Natural killer cell treated with Interleukin-12 subunit alpha and Interleukin-12 subunit beta and Interleukin-15 and Interleukin-18, amount 100 ng/mL, for 72 hours (primary cell): Measurements from ENCODE around the gene AGGF1. TPM values are rescaled to one million over a fixed set of nuclear protein-coding genes. Genes with fewer than 3 reads are reported as not detected.
"Not testable (repeated sequence)": the region's sequence is repeated elsewhere in the genome, so short reads cannot be mapped to it uniquely, and the experiment has no call there.

Experiments
- ATAC-seq, 2 donors: fragments of 150-1000 bp; cut with Tn5 transposase in 1 of 2; sonication (Bioruptor Pico), chemical (Tn5 transposase) in 1 of 2; 2 replicates each; pipeline ENCODE4 v1.10.0; 2021
- DNase-seq: peaks from one replicate; pipeline ENCODE4 v3.0.0; 2022; ENCODE audit warnings: low spot score
- H3K27ac Mint-ChIP-seq, 2 donors: 1 replicate in 1 of 2; 2 replicates in 1 of 2; pipeline ENCODE4 v1.8.0; 2022; ENCODE audit warnings: mixed read lengths in 2 of 2, mild to moderate bottlenecking in 1 of 2, moderate library complexity in 1 of 2
- H3K27me3 Mint-ChIP-seq, 2 donors: 1 replicate in 1 of 2; 2 replicates in 1 of 2; pipeline ENCODE4 v1.8.0; 2022; ENCODE audit warnings: mixed read lengths in 2 of 2
- H3K36me3 Mint-ChIP-seq: one replicate; pipeline ENCODE4 v1.8.0; 2022; ENCODE audit warnings: mixed read lengths
- H3K4me1 Mint-ChIP-seq, 2 donors: 1 replicate in 1 of 2; 2 replicates in 1 of 2; pipeline ENCODE4 v1.8.0; 2022; ENCODE audit warnings: low read depth in 2 of 2, mixed read lengths in 2 of 2, mild to moderate bottlenecking in 1 of 2
- H3K4me3 Mint-ChIP-seq: one replicate; pipeline ENCODE4 v1.8.0; 2022; ENCODE audit warnings: mixed read lengths
- H3K9me3 Mint-ChIP-seq: 2 replicates; pipeline ENCODE4 v1.8.0; 2022; ENCODE audit warnings: mixed read lengths
- total RNA-seq, 2 donors: library from RNA; stranded (reverse); gene quantifications; one replicate each; pipeline ENCODE4 v1.2.3, GENCODE V29; 2022

Gene AGGF1
- total RNA-seq: 10 to 100 TPM; 23.7 to 33.3 TPM

GRCh38 chr5:77030097-77031071 lies at the start of gene AGGF1:
AGGF1 (plus strand) TSS chr5:77030404; CDS start chr5:77030767, 363 bp downstream.
- Mint-ChIP-seq H3K27ac (peak within 1 kb of the TSS; percentile 71 to 77), H3K4me1 (peaks cover 23% of the 10 kb centered on the region in 2 donors), H3K36me3 (peaks cover 23% of the 10 kb centered on the region), H3K9me3 (peaks cover 6% of the 10 kb centered on the region), H3K27me3 (peaks cover 11 to 14% of the 10 kb centered on the region in 2 donors), H3K4me3 (peak within 1 kb of the TSS; percentile 92)
- DNase-seq (peak; percentile 93), ATAC-seq (peak; percentile 99)

GRCh38 chr5:76980518-76981144 lies 49.6 kb upstream of the AGGF1 start:
- no peaks in the 10 kb centered on the region for H3K36me3 Mint-ChIP-seq
- peaks cover 2 to 9% of the 10 kb centered on the region in 2 donors for H3K27me3 Mint-ChIP-seq
- no peak overlapping the region for H3K27ac Mint-ChIP-seq
- DNase-seq (no peak), ATAC-seq (no peak)
- no peak overlapping the region for H3K4me3 Mint-ChIP-seq
- no peaks in the 10 kb centered on the region for H3K4me1 Mint-ChIP-seq
- H3K9me3 Mint-ChIP-seq: no peaks in the 10 kb centered on the region

GRCh38 chr5:76982450-76982849 lies 47.8 kb upstream of the AGGF1 start:
- Mint-ChIP-seq H3K4me3 (no peak overlapping the region), H3K27me3 (peaks cover 2 to 9% of the 10 kb centered on the region in 2 donors), H3K4me1 (no peaks in the 10 kb centered on the region), H3K9me3 (no peaks in the 10 kb centered on the region), H3K36me3 (no peaks in the 10 kb centered on the region), H3K27ac (no peak overlapping the region)
- ATAC-seq (no peak), DNase-seq (no peak)

GRCh38 chr5:76983468-76983867 lies 46.7 kb upstream of the AGGF1 start:
- Mint-ChIP-seq H3K4me3 (no peak overlapping the region), H3K27ac (no peak overlapping the region), H3K36me3 (no peaks in the 10 kb centered on the region), H3K27me3 (peaks cover 2 to 9% of the 10 kb centered on the region in 2 donors), H3K9me3 (no peaks in the 10 kb centered on the region), H3K4me1 (no peaks in the 10 kb centered on the region)
- ATAC-seq (no peak), DNase-seq (no peak)

GRCh38 chr5:76986825-76987526 lies 43.2 kb upstream of the AGGF1 start:
- no peak for DNase-seq
- no peak for ATAC-seq
- H3K4me3 Mint-ChIP-seq: no peak overlapping the region
- H3K27ac Mint-ChIP-seq: no peak overlapping the region
- H3K9me3 Mint-ChIP-seq: no peaks in the 10 kb centered on the region
- no peaks in the 10 kb centered on the region for H3K4me1 Mint-ChIP-seq
- H3K27me3 Mint-ChIP-seq: peaks cover 1 to 2% of the 10 kb centered on the region in 2 donors
- no peaks in the 10 kb centered on the region for H3K36me3 Mint-ChIP-seq

GRCh38 chr5:76990899-76991459 lies 39.2 kb upstream of the AGGF1 start:
- no peaks in the 10 kb centered on the region for H3K4me1 Mint-ChIP-seq
- H3K9me3 Mint-ChIP-seq: no peaks in the 10 kb centered on the region
- no peak overlapping the region for H3K27ac Mint-ChIP-seq
- H3K36me3 Mint-ChIP-seq: no peaks in the 10 kb centered on the region
- H3K4me3 Mint-ChIP-seq: no peak overlapping the region
- ATAC-seq: no peak
- peaks cover 2 to 9% of the 10 kb centered on the region in 2 donors for H3K27me3 Mint-ChIP-seq
- DNase-seq: no peak

- not testable (repeated sequence) for ATAC-seq, H3K36me3 Mint-ChIP-seq, H3K4me3 Mint-ChIP-seq, H3K4me1 Mint-ChIP-seq, H3K27ac Mint-ChIP-seq, H3K9me3 Mint-ChIP-seq, DNase-seq
- peaks cover 5 to 25% of the 10 kb centered on the region in 2 donors for H3K27me3 Mint-ChIP-seq
Observed at GRCh38 chr5:76993436-76993835, 36.8 kb upstream of the AGGF1 start.

GRCh38 chr5:76994337-76994736 lies 35.9 kb upstream of the AGGF1 start:
- DNase-seq (no peak), ATAC-seq (no peak)
- no peaks in the 10 kb centered on the region for H3K9me3 Mint-ChIP-seq
- H3K4me1 Mint-ChIP-seq: no peaks in the 10 kb centered on the region
- H3K27me3 Mint-ChIP-seq: peaks cover 5 to 31% of the 10 kb centered on the region in 2 donors
- no peak overlapping the region for H3K27ac Mint-ChIP-seq
- no peak overlapping the region for H3K4me3 Mint-ChIP-seq
- H3K36me3 Mint-ChIP-seq: no peaks in the 10 kb centered on the region

GRCh38 chr5:76998251-76998650 lies 32.0 kb upstream of the AGGF1 start:
- DNase-seq, H3K4me1 Mint-ChIP-seq, H3K9me3 Mint-ChIP-seq, ATAC-seq, H3K36me3 Mint-ChIP-seq, H3K4me3 Mint-ChIP-seq, H3K27ac Mint-ChIP-seq: not testable (repeated sequence)
- H3K27me3 Mint-ChIP-seq: peaks cover 11 to 33% of the 10 kb centered on the region in 2 donors

- Mint-ChIP-seq H3K4me1 (no peaks in the 10 kb centered on the region), H3K27me3 (peaks cover 11 to 42% of the 10 kb centered on the region in 2 donors), H3K4me3 (no peak overlapping the region), H3K9me3 (no peaks in the 10 kb centered on the region), H3K36me3 (no peaks in the 10 kb centered on the region), H3K27ac (no peak overlapping the region)
- no peak for ATAC-seq
- no peak for DNase-seq
Observed at GRCh38 chr5:76999451-76999850, 30.8 kb upstream of the AGGF1 start.

GRCh38 chr5:77003246-77003645 lies 27.0 kb upstream of the AGGF1 start:
- Mint-ChIP-seq H3K27ac (no peak overlapping the region), H3K4me3 (no peak overlapping the region), H3K27me3 (peaks cover 23 to 51% of the 10 kb centered on the region in 2 donors), H3K9me3 (no peaks in the 10 kb centered on the region), H3K36me3 (no peaks in the 10 kb centered on the region), H3K4me1 (no peaks in the 10 kb centered on the region)
- no peak for DNase-seq
- no peak for ATAC-seq

GRCh38 chr5:77006124-77006523 lies 24.1 kb upstream of the AGGF1 start:
- ATAC-seq: no peak
- no peak for DNase-seq
- no peaks in the 10 kb centered on the region for H3K9me3 Mint-ChIP-seq

GRCh38 chr5:77008413-77008812 lies 21.8 kb upstream of the AGGF1 start:
- Mint-ChIP-seq H3K4me3 (no peak overlapping the region), H3K4me1 (peaks cover 0 to 6% of the 10 kb centered on the region in 2 donors)
- no peak for ATAC-seq

More at GRCh38 chr5:77006124-77006523, 24.1 kb upstream of the AGGF1 start:
- Mint-ChIP-seq H3K36me3 (no peaks in the 10 kb centered on the region), H3K4me1 (no peaks in the 10 kb centered on the region), H3K27ac (no peak overlapping the region), H3K27me3 (peaks cover 31 to 48% of the 10 kb centered on the region in 2 donors), H3K4me3 (no peak overlapping the region)

More at GRCh38 chr5:77008413-77008812, 21.8 kb upstream of the AGGF1 start:
- Mint-ChIP-seq H3K27ac (no peak overlapping the region), H3K27me3 (peaks cover 32 to 53% of the 10 kb centered on the region in 2 donors), H3K36me3 (no peaks in the 10 kb centered on the region), H3K9me3 (no peaks in the 10 kb centered on the region)
- no peak for DNase-seq
